HG03558 (cell line): ENCODE measurements around the gene ZSCAN26.
"Not testable (repeated sequence)": the region's sequence is repeated elsewhere in the genome, so short reads cannot be mapped to it uniquely, and the experiment has no call there.

ENCODE experiments used
- ATAC-seq: cut with Tn5 transposase; IDR thresholded peaks from one replicate; pipeline ENCODE4 v1.9.1; 2021; ENCODE audit warnings: moderate number of reproducible peaks; ENCODE audit not compliant: unreplicated experiment; ENCODE audit errors: extremely low read depth

ZSCAN26 gene

GRCh38 chr6:28311139-28311823, 44.3 kb downstream of the ZSCAN26 start:
- no peak for ATAC-seq

DNA sequence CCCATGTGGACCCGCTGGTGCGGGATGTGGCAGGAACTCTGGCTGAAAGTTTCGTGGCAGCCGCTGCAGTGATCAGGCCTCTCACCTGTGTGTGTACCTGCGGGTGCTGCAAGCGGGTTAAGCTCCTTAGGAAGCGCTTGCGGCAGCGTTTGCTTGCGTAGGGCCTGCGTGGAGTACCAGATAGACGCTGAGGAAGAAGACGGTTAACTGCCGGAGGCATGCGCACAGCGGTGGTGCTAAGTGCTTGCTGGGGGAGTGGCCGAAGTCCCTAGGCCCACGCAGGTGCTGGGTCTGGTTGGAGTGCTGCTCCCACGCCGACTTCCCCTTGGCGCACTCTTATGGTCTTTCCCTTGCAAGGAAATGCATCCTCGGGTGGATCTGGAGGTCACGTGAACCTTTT, 46.0 kb downstream of the ZSCAN26 start:
- no peak for ATAC-seq

DNA sequence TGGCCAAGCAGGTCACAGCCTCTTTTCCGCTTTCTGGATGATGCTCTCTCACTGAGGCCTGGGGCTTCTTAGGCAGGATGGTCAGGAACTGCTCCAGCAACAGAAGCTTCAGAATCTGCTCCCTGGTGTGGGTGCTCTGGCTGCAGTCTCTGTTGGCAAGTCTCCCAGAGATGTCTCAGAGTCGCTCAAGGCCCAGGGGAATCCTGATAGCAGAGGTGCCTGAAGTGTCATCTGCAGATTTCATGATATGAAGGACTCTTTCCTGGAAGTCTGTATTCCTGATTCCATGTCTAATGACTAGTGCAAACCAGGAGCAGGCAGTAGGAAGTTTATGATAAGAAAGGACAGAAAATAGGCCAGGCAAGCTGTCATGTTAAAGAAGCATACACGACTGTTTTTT, 48.7 kb downstream of the ZSCAN26 start:
- ATAC-seq, result no peak

- not testable (repeated sequence) for ATAC-seq
These were observed 50.9 kb downstream of the ZSCAN26 start for GRCh38 chr6:28317866-28318265.

GRCh38 chr6:28322661-28323060, 55.7 kb downstream of the ZSCAN26 start:
- no peak for ATAC-seq

DNA sequence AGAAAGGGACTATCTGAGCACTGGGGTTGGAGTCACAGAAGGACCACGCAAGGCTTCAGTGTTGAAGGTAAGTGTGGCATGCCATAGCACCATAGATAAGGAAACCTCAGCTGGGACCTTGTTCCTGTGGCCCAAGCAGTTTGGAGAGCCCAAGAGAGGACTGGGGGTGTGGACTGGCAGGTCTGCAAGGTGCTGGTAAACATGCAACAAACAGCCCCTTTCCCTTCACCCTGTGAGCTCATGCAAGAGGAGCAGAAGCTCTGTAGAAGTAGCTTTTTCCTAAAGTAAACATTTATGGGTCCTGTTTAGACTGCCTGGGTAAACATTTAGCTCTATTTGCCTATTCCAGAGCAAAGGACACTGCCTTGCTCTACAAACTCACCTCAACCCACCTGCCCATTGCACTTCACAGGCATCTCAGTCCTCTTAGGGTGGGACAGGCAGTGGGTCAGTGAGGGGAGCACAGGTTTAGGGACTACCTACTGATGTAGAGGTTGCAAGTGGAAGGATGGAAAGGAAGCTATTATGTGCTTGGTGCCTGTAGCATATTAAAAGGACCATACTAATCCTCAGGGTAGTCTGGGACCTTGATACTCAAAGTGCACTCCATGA, 57.0 kb downstream of the ZSCAN26 start:
- ATAC-seq, result no peak

GRCh38 chr6:28326371-28326948, 59.5 kb downstream of the ZSCAN26 start:
- ATAC-seq, result no peak
